ENCODE measurements around the gene USP49.

USP49 gene

DNA sequence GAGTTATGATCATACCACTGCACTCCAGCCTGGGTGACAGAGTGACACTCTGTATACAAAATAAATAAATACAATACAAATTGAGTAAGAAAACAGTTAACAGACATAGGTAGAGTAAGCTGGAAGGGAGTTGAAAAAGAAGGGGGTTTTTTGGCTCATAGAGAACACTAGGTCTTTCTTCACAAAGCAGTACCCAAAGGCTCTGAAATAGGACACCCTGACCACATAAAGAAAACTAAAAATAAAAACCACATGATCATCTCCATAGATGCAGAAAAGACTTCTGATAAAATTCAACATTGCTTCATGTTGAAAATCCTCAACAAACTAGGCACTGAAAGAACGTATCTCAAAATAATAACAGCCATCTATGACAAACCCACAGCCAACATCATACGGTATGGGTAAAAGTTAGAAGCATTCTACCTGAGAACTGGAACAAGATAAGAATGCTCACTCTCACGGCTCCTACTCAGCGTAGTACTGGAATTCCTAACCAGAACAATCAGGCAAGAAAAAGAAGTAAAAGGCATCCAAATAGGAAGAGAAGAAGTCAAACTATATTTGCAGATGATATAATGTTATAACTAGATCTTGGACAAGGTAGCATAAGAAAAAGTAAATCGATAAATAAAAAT is 59.0 kb downstream of the USP49 start:
- CTCF ChIA-PET = interaction anchor here (1.3 to 2.0 kb wide), 2 partner anchors 11 to 85 kb away, joined by 3 to 9 read pairs; partner anchors contain the start of genes BYSL and MED20
- TF ChIP-seq SCRT2 (tag by site-specific recombination; IDR thresholded peaks at IDR 0.05) (no peak), ZNF23 (tag by site-specific recombination; IDR thresholded peaks at IDR 0.05; ENCODE audit: borderline replicate concordance) (no peak), ZNF366 (tag by site-specific recombination; conservative IDR thresholded peaks at IDR 0.05) (no peak), ZNF501 (tag by site-specific recombination; IDR thresholded peaks at IDR 0.05) (no peak), EGR2 (tag by site-specific recombination; IDR thresholded peaks at IDR 0.05; ENCODE audit: low read depth) (no peak), SP7 (tag by site-specific recombination; IDR thresholded peaks at IDR 0.05) (no peak), ZNF514 (tag by site-specific recombination; IDR thresholded peaks at IDR 0.05) (no peak), ZNF132 (tag by site-specific recombination; IDR thresholded peaks at IDR 0.05; ENCODE audit: borderline replicate concordance) (no peak), YY2 (tag by site-specific recombination; IDR thresholded peaks at IDR 0.05) (no peak), ZBTB20 (tag by site-specific recombination; IDR thresholded peaks at IDR 0.05) (no peak), YY1 (tag by site-specific recombination; IDR thresholded peaks at IDR 0.05) (no peak), ZNF324 (tag by site-specific recombination; IDR thresholded peaks at IDR 0.05) (no peak), ZNF561 (tag by site-specific recombination; IDR thresholded peaks at IDR 0.05; ENCODE audit: borderline replicate concordance) (no peak)
- TF ChIP-seq, protein P1, sequence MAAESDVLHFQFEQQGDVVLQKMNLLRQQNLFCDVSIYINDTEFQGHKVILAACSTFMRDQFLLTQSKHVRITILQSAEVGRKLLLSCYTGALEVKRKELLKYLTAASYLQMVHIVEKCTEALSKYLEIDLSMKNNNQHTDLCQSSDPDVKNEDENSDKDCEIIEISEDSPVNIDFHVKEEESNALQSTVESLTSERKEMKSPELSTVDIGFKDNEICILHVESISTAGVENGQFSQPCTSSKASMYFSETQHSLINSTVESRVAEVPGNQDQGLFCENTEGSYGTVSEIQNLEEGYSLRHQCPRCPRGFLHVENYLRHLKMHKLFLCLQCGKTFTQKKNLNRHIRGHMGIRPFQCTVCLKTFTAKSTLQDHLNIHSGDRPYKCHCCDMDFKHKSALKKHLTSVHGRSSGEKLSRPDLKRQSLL (tag by site-specific recombination; IDR thresholded peaks at IDR 0.05) = no peak
- TF ChIP-seq, protein P2, sequence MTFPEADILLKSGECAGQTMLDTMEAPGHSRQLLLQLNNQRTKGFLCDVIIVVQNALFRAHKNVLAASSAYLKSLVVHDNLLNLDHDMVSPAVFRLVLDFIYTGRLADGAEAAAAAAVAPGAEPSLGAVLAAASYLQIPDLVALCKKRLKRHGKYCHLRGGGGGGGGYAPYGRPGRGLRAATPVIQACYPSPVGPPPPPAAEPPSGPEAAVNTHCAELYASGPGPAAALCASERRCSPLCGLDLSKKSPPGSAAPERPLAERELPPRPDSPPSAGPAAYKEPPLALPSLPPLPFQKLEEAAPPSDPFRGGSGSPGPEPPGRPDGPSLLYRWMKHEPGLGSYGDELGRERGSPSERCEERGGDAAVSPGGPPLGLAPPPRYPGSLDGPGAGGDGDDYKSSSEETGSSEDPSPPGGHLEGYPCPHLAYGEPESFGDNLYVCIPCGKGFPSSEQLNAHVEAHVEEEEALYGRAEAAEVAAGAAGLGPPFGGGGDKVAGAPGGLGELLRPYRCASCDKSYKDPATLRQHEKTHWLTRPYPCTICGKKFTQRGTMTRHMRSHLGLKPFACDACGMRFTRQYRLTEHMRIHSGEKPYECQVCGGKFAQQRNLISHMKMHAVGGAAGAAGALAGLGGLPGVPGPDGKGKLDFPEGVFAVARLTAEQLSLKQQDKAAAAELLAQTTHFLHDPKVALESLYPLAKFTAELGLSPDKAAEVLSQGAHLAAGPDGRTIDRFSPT (tag by site-specific recombination; IDR thresholded peaks at IDR 0.05) = no peak
- TF ChIP-seq, protein P3, sequence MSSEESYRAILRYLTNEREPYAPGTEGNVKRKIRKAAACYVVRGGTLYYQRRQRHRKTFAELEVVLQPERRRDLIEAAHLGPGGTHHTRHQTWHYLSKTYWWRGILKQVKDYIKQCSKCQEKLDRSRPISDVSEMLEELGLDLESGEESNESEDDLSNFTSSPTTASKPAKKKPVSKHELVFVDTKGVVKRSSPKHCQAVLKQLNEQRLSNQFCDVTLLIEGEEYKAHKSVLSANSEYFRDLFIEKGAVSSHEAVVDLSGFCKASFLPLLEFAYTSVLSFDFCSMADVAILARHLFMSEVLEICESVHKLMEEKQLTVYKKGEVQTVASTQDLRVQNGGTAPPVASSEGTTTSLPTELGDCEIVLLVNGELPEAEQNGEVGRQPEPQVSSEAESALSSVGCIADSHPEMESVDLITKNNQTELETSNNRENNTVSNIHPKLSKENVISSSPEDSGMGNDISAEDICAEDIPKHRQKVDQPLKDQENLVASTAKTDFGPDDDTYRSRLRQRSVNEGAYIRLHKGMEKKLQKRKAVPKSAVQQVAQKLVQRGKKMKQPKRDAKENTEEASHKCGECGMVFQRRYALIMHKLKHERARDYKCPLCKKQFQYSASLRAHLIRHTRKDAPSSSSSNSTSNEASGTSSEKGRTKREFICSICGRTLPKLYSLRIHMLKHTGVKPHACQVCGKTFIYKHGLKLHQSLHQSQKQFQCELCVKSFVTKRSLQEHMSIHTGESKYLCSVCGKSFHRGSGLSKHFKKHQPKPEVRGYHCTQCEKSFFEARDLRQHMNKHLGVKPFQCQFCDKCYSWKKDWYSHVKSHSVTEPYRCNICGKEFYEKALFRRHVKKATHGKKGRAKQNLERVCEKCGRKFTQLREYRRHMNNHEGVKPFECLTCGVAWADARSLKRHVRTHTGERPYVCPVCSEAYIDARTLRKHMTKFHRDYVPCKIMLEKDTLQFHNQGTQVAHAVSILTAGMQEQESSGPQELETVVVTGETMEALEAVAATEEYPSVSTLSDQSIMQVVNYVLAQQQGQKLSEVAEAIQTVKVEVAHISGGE (tag by site-specific recombination; conservative IDR thresholded peaks at IDR 0.05; ENCODE audit: low read depth) = no peak
- TF ChIP-seq, protein P4, sequence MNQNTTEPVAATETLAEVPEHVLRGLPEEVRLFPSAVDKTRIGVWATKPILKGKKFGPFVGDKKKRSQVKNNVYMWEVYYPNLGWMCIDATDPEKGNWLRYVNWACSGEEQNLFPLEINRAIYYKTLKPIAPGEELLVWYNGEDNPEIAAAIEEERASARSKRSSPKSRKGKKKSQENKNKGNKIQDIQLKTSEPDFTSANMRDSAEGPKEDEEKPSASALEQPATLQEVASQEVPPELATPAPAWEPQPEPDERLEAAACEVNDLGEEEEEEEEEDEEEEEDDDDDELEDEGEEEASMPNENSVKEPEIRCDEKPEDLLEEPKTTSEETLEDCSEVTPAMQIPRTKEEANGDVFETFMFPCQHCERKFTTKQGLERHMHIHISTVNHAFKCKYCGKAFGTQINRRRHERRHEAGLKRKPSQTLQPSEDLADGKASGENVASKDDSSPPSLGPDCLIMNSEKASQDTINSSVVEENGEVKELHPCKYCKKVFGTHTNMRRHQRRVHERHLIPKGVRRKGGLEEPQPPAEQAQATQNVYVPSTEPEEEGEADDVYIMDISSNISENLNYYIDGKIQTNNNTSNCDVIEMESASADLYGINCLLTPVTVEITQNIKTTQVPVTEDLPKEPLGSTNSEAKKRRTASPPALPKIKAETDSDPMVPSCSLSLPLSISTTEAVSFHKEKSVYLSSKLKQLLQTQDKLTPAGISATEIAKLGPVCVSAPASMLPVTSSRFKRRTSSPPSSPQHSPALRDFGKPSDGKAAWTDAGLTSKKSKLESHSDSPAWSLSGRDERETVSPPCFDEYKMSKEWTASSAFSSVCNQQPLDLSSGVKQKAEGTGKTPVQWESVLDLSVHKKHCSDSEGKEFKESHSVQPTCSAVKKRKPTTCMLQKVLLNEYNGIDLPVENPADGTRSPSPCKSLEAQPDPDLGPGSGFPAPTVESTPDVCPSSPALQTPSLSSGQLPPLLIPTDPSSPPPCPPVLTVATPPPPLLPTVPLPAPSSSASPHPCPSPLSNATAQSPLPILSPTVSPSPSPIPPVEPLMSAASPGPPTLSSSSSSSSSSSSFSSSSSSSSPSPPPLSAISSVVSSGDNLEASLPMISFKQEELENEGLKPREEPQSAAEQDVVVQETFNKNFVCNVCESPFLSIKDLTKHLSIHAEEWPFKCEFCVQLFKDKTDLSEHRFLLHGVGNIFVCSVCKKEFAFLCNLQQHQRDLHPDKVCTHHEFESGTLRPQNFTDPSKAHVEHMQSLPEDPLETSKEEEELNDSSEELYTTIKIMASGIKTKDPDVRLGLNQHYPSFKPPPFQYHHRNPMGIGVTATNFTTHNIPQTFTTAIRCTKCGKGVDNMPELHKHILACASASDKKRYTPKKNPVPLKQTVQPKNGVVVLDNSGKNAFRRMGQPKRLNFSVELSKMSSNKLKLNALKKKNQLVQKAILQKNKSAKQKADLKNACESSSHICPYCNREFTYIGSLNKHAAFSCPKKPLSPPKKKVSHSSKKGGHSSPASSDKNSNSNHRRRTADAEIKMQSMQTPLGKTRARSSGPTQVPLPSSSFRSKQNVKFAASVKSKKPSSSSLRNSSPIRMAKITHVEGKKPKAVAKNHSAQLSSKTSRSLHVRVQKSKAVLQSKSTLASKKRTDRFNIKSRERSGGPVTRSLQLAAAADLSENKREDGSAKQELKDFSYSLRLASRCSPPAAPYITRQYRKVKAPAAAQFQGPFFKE (tag by site-specific recombination; IDR thresholded peaks at IDR 0.05; ENCODE audit: borderline replicate concordance) = no peak
- TF ChIP-seq, protein P5, sequence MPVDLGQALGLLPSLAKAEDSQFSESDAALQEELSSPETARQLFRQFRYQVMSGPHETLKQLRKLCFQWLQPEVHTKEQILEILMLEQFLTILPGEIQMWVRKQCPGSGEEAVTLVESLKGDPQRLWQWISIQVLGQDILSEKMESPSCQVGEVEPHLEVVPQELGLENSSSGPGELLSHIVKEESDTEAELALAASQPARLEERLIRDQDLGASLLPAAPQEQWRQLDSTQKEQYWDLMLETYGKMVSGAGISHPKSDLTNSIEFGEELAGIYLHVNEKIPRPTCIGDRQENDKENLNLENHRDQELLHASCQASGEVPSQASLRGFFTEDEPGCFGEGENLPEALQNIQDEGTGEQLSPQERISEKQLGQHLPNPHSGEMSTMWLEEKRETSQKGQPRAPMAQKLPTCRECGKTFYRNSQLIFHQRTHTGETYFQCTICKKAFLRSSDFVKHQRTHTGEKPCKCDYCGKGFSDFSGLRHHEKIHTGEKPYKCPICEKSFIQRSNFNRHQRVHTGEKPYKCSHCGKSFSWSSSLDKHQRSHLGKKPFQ (tag by site-specific recombination; IDR thresholded peaks at IDR 0.05) = no peak
- TF ChIP-seq, protein P6, sequence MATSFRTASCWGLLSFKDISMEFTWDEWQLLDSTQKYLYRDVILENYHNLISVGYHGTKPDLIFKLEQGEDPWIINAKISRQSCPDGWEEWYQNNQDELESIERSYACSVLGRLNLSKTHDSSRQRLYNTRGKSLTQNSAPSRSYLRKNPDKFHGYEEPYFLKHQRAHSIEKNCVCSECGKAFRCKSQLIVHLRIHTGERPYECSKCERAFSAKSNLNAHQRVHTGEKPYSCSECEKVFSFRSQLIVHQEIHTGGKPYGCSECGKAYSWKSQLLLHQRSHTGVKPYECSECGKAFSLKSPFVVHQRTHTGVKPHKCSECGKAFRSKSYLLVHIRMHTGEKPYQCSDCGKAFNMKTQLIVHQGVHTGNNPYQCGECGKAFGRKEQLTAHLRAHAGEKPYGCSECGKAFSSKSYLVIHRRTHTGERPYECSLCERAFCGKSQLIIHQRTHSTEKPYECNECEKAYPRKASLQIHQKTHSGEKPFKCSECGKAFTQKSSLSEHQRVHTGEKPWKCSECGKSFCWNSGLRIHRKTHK (tag by site-specific recombination; IDR thresholded peaks at IDR 0.05) = no peak
- no peak overlapping the region for H3K27ac ChIP-seq (ENCODE audit: extremely low read depth, low read depth, low read length)
- no peaks in the 10 kb centered on the region for H3K36me3 ChIP-seq (ENCODE audit: control insufficient read depth in 2 of 2, insufficient read depth in 1 of 2, low read length in 2 of 2)
- no peak overlapping the region for H3K4me3 ChIP-seq (ENCODE audit: low read depth, low read length)
- POLR2A ChIA-PET = no interaction called here
- H3K9me3 ChIP-seq (ENCODE audit: control insufficient read depth, insufficient read depth, low read depth, low read length) = no peaks in the 10 kb centered on the region
- H3K4me1 ChIP-seq (ENCODE audit: control insufficient read depth, insufficient read depth, low read length) = no peaks in the 10 kb centered on the region

Data from HEK293 (cell line).